Nephron (organoid): ENCODE measurements around the gene PPP2R2C.

ENCODE experiments used
- H3K27ac Mint-ChIP-seq, 3 experiments: 2 replicates each; pipeline ENCODE4 v1.8.0; 2020; ENCODE audit warnings: mixed read lengths in 3 of 3, mild to moderate bottlenecking in 2 of 3, moderate library complexity in 1 of 3
- H3K27me3 Mint-ChIP-seq: 2 replicates; pipeline ENCODE4 v1.8.0; 2021; ENCODE audit warnings: low read depth, mild to moderate bottlenecking, moderate library complexity, mixed read lengths
- H3K36me3 Mint-ChIP-seq: 2 replicates; pipeline ENCODE4 v1.8.0; 2020; ENCODE audit warnings: low read depth, mixed read lengths
- H3K4me1 Mint-ChIP-seq: 2 replicates; pipeline ENCODE4 v1.8.0; 2020; ENCODE audit warnings: mixed read lengths
- H3K4me3 Mint-ChIP-seq, 3 experiments: 2 replicates each; pipeline ENCODE4 v1.8.0; 2020; ENCODE audit warnings: mild to moderate bottlenecking in 3 of 3, mixed read lengths in 3 of 3, moderate library complexity in 2 of 3
- H3K9me3 Mint-ChIP-seq: 2 replicates; pipeline ENCODE4 v1.8.0; 2020; ENCODE audit warnings: mixed read lengths
- TF ChIP-seq, protein P1 (sequence below), 3 experiments: fragments of 200-600 bp; sonication (generic); IDR thresholded peaks; one replicate each; pipeline ENCODE4 v1.5.0; 2021; ENCODE audit warnings: antibody characterized with exemption in 3 of 3; ENCODE audit not compliant: unreplicated experiment in 3 of 3

The PPP2R2C gene

DNA sequence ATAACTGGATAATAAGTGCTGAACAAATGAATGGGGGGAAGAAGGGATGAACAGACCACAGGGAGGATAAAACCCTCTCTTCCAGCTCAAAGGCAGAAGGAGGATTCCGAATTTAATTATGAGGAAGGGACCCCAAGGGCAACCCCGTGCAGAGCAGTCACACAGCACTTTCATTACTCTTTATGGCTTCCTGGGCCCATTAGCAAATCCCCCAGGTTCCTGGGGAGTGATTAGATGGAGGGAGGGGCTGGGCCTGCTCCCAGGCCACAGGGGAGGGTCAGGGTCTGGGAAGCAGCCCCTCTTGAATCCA, 67.1 kb downstream of the PPP2R2C start:
- H3K27ac Mint-ChIP-seq: no peak overlapping the region
- TF ChIP-seq, protein P1, sequence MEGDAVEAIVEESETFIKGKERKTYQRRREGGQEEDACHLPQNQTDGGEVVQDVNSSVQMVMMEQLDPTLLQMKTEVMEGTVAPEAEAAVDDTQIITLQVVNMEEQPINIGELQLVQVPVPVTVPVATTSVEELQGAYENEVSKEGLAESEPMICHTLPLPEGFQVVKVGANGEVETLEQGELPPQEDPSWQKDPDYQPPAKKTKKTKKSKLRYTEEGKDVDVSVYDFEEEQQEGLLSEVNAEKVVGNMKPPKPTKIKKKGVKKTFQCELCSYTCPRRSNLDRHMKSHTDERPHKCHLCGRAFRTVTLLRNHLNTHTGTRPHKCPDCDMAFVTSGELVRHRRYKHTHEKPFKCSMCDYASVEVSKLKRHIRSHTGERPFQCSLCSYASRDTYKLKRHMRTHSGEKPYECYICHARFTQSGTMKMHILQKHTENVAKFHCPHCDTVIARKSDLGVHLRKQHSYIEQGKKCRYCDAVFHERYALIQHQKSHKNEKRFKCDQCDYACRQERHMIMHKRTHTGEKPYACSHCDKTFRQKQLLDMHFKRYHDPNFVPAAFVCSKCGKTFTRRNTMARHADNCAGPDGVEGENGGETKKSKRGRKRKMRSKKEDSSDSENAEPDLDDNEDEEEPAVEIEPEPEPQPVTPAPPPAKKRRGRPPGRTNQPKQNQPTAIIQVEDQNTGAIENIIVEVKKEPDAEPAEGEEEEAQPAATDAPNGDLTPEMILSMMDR (IDR thresholded peaks at IDR 0.05; ENCODE audit: unreplicated experiment in 3 of 3): no peak
- H3K4me3 Mint-ChIP-seq: no peak overlapping the region
- H3K9me3 Mint-ChIP-seq: no peaks in the 10 kb centered on the region
- peaks cover 13% of the 10 kb centered on the region for H3K4me1 Mint-ChIP-seq
- no peaks in the 10 kb centered on the region for H3K36me3 Mint-ChIP-seq
- peaks cover 61% of the 10 kb centered on the region for H3K27me3 Mint-ChIP-seq

DNA sequence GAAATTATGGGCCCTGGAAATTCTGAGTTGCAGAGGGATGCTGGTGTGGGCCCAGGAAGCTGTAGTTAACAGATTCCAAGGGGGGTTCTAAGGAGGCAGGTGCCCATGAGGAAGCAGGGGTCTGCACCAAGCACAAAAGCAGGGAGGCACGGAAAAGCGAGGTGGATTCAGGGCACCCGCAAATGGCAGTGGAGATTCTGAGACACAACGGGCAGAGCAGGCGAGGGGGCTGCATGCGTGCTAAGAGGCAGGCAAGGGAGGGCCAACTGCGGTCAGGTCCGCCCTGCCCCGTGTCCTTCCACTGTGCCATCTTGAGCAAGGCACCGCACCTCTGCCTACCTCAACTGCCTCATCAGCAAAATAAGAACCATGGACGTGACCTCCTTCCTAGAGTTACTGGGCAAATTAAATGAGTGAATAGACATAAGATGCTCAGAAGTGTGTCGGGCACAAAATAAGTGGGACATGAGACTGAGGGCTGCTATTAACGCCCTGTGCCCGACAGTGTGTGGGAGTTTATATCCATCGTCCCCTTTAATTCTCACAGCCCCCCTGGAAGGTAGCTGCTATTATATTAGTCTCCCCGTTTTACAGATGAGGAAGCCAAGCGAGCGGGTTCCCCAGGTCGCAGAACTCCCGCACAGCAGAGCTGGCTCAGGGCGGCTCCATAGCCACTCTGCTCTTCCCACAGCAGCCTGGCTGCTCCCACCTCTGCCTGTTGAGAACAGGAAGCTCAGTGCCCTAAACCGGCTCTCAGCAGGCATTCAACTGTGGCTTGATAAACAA, 67.6 kb downstream of the PPP2R2C start:
- Mint-ChIP-seq H3K27ac (no peak overlapping the region), H3K27me3 (peaks cover 66% of the 10 kb centered on the region), H3K4me3 (no peak overlapping the region), H3K36me3 (no peaks in the 10 kb centered on the region), H3K4me1 (peaks cover 13% of the 10 kb centered on the region), H3K9me3 (no peaks in the 10 kb centered on the region)
- TF ChIP-seq, protein P1 (IDR thresholded peaks at IDR 0.05; ENCODE audit: unreplicated experiment in 3 of 3): no peak

DNA sequence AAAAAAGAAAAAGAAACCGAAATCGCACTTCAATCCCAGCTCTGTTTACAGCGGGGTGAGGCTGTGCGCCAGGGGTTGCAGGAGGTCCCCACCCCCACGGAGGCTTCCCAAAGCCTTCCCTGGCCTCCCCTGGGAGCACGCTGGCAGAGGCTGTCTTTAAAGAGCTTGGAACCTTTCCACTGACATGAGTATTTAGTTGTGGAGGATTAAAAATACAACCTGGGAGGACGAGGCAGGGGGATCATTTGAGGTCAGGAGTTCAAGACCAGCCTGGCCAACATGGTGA, 69.1 kb downstream of the PPP2R2C start:
- H3K36me3 Mint-ChIP-seq: no peaks in the 10 kb centered on the region
- H3K27ac Mint-ChIP-seq: no peak overlapping the region
- H3K4me1 Mint-ChIP-seq: peaks cover 13% of the 10 kb centered on the region
- H3K4me3 Mint-ChIP-seq: no peak overlapping the region
- H3K9me3 Mint-ChIP-seq: no peaks in the 10 kb centered on the region
- TF ChIP-seq, protein P1 (IDR thresholded peaks at IDR 0.05; ENCODE audit: unreplicated experiment in 3 of 3): no peak
- peaks cover 81% of the 10 kb centered on the region for H3K27me3 Mint-ChIP-seq

DNA sequence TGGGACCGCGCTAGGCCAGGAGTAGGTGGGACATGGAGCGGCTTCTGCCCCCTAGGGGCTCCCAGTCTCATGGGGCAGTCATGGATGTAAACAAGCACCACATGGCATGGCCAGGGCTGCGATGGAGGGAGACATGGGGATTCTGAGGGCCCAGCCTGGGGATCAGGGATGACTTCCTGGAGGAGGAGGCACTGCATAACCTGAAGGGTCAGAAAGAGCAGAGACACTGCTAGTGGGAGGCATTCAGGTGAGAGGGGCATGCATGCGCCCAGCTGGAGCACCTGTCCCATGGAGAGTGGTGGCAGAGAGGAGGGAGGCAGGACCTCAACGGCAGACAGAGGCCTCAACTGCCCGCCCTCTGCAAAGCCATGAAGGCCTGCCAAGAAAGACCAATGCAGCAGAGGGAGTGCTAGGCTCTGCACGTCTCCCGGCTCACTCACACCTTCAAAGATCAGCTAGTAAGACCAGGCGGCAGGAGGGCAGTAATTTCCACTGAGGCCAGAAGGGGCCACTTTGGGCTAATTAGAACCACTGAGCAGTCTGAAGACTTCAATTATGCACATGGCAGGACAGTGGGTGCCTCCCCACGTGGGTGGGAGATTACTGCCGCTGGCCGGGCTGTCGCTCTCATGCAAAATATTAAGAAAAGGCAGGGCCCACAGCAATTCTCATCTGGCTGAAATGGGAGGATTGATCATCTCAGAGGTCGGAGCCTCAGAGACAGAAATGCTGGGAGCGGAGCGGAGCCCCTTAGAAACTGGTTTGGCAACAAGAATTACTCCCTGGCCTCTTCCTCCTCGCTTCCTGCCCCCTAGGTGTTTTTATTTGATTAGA, 69.6 kb downstream of the PPP2R2C start:
- Mint-ChIP-seq H3K27ac (no peak overlapping the region), H3K36me3 (no peaks in the 10 kb centered on the region), H3K4me3 (peak overlapping the region in 1 of 3 experiments; percentile 8), H3K27me3 (peaks cover 86% of the 10 kb centered on the region), H3K9me3 (no peaks in the 10 kb centered on the region), H3K4me1 (peaks cover 13% of the 10 kb centered on the region)
- TF ChIP-seq, protein P1 (IDR thresholded peaks at IDR 0.05; ENCODE audit: unreplicated experiment in 3 of 3): no peak

DNA sequence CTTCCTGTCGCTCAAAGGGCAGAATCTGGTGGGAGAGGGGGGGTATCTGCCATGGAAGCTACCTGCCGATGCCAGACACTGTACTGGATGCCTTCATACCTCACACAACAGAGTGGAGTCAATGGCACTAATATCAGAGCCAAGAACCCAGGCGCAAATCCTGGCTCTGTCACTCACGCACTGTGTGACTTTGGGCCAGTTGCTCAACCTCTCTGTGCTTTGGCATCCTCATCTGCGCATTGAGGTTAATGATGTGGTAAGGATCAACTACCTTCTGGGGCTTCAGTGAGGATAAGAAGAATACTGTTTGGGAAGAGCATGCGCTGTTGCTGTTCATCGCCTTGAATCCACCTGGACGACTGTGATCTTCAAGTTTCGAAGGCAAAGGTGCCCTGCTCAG, 70.6 kb downstream of the PPP2R2C start:
- Mint-ChIP-seq H3K4me3 (no peak overlapping the region), H3K27me3 (peaks cover 87% of the 10 kb centered on the region), H3K4me1 (peaks cover 15% of the 10 kb centered on the region), H3K36me3 (no peaks in the 10 kb centered on the region), H3K9me3 (no peaks in the 10 kb centered on the region), H3K27ac (no peak overlapping the region)
- TF ChIP-seq, protein P1 (IDR thresholded peaks at IDR 0.05; ENCODE audit: unreplicated experiment in 3 of 3): no peak
